Adrenal gland (tissue), 5 donors: ENCODE results near the gene ADAMTS6.

ENCODE experiments used
- CTCF ChIP-seq, 6 experiments: fragments of 450-650 bp in 4 of 6; fragments of 200-600 bp in 2 of 6; sonication (generic) in 1 of 6; IDR thresholded peaks; 1 replicate in 5 of 6; 2 replicates in 1 of 6; pipeline versions ENCODE4 v1.5.1 to v1.8.0; 2016 to 2021; ENCODE audit warnings: antibody characterized with exemption in 6 of 6, mild to moderate bottlenecking in 2 of 6, moderate library complexity in 1 of 6
- POLR2A ChIP-seq, 2 donors: fragments of 450-650 bp; IDR thresholded peaks; one replicate each; pipeline ENCODE4 v1.6.1; 2017; ENCODE audit warnings: antibody characterized with exemption in 2 of 2, mild to moderate bottlenecking in 2 of 2, moderate library complexity in 1 of 2
- donor health status: DM: no; HTN: no; CAD: no.

GRCh38 chr5:65359569-65359968, 122.2 kb downstream of the ADAMTS6 start:
- TF ChIP-seq CTCF (IDR thresholded peaks at IDR 0.05), result no peak
- TF ChIP-seq POLR2A (IDR thresholded peaks at IDR 0.05), result no peak
